GM23338 (cell line): Measurements from ENCODE around the gene MRPS5.

ENCODE experiments used
- CREB1 ChIP-seq: fragments of 250-450 bp; sonication (Bioruptor Pico); IDR thresholded peaks from 2 replicates; pipeline ENCODE4 v1.5.0; 2020; ENCODE audit warnings: low read depth, mild to moderate bottlenecking, moderate library complexity
- CTCF ChIP-seq, 2 experiments: fragments of 200-600 bp in 1 of 2; sonication (generic) in 1 of 2; conservative IDR thresholded peaks; 2 replicates each; pipeline versions ENCODE4 v1.5.1 to v1.6.1; 2016 to 2017; ENCODE audit warnings: antibody characterized with exemption in 2 of 2, low read depth in 2 of 2, mild to moderate bottlenecking in 2 of 2, moderate library complexity in 1 of 2
- ETS1 ChIP-seq: IDR thresholded peaks from 2 replicates; pipeline ENCODE4 v1.6.1; 2016; ENCODE audit warnings: antibody characterized with exemption
- EZH2 ChIP-seq: fragments of 200-600 bp; sonication (generic); IDR thresholded peaks from one replicate; pipeline ENCODE4 v1.8.0; 2017; ENCODE audit warnings: antibody characterized with exemption, mild to moderate bottlenecking, low read depth; ENCODE audit not compliant: unreplicated experiment
- EZH2phosphoT487 ChIP-seq: fragments of 200-600 bp; sonication (generic); IDR thresholded peaks from one replicate; pipeline ENCODE4 v1.8.1; 2018; ENCODE audit warnings: antibody characterized with exemption; ENCODE audit not compliant: unreplicated experiment
- JUNB ChIP-seq: IDR thresholded peaks from one replicate; pipeline ENCODE4 v1.6.1; 2016; ENCODE audit warnings: antibody characterized with exemption; ENCODE audit not compliant: unreplicated experiment
- POLR2AphosphoS5 ChIP-seq: IDR thresholded peaks from 2 replicates; pipeline ENCODE4 v1.6.1; 2016; ENCODE audit warnings: antibody characterized with exemption, low read depth
- REST ChIP-seq: IDR thresholded peaks from one replicate; pipeline ENCODE4 v1.6.1; 2018; ENCODE audit warnings: antibody characterized with exemption; ENCODE audit not compliant: unreplicated experiment
- STAT1 ChIP-seq: IDR thresholded peaks from one replicate; pipeline ENCODE4 v1.6.1; 2016; ENCODE audit warnings: antibody characterized with exemption; ENCODE audit not compliant: unreplicated experiment
- ZNF114 ChIP-seq: fragments of 250-450 bp; sonication (Bioruptor Pico); IDR thresholded peaks from 2 replicates; pipeline ENCODE4 v1.5.0; 2020; ENCODE audit warnings: mild to moderate bottlenecking, moderate library complexity
- ZNF462 ChIP-seq: fragments of 250-450 bp; sonication (Bioruptor Pico); IDR thresholded peaks from 2 replicates; pipeline ENCODE4 v1.5.0; 2020; ENCODE audit warnings: mild to moderate bottlenecking, moderate library complexity

GRCh38 chr2:95037384-95037839 lies 84.2 kb downstream of the MRPS5 start:
- no peak for TF ChIP-seq CTCF (conservative IDR thresholded peaks at IDR 0.05; ENCODE audit: low read depth in 2 of 2)
- no peak for TF ChIP-seq REST
- no peak for TF ChIP-seq POLR2AphosphoS5
- TF ChIP-seq EZH2phosphoT487: no peak
- TF ChIP-seq STAT1: no peak
- no peak for TF ChIP-seq EZH2
- no peak for TF ChIP-seq CREB1 (CRISPR knock-in tag)
- TF ChIP-seq ZNF114 (CRISPR knock-in tag): no peak
- no peak for TF ChIP-seq ETS1
- TF ChIP-seq JUNB: no peak
- no peak for TF ChIP-seq ZNF462 (CRISPR knock-in tag)
